ENCODE results near the gene AFAP1. TPM values are rescaled to one million over a fixed set of nuclear protein-coding genes. Genes with fewer than 3 reads are reported as not detected.

Gene AFAP1
- total and polyA plus RNA-seq, 12 donors: 2.9 to 8.9 (median 5.8) TPM

GRCh38 chr4:7983296-7983695 is 43.6 kb upstream of the AFAP1 start:
- H3K27me3 ChIP-seq: no peaks in the 10 kb centered on the region
- TF ChIP-seq CTCF (IDR thresholded peaks at IDR 0.05): no peak
- no peaks in the 10 kb centered on the region for H3K36me3 ChIP-seq
- no peaks in the 10 kb centered on the region for H3K9me3 ChIP-seq
- ATAC-seq (no peak), DNase-seq (no peak)
- no peak overlapping the region for H3K27ac ChIP-seq
- H3K4me3 ChIP-seq: no peak overlapping the region
- intact Hi-C loops (cut with DNase I): loop anchor here in 3 of 10 donors (10.0 kb wide), 3 partner anchors 48 to 208 kb away; partner anchors contain the start of gene AFAP1 (in 1 of the 3)
- peaks cover 0 to 29% (median 21%) of the 10 kb centered on the region in 9 donors for H3K4me1 ChIP-seq
- WGBS, 2 donors: 96 to 97% methylated on average over 17 of the region's 17 CpGs

- no peak for TF ChIP-seq CTCF (IDR thresholded peaks at IDR 0.05)
- intact Hi-C loops (cut with DNase I): loop anchor here in 3 of 10 donors (10.0 kb wide), 3 partner anchors 47 to 207 kb away; partner anchors contain the start of gene AFAP1 (in 1 of the 3)
- H3K4me3 ChIP-seq: no peak overlapping the region
- no peak overlapping the region for H3K27ac ChIP-seq
- DNase-seq (no peak), ATAC-seq (no peak)
- H3K4me1 ChIP-seq: peaks cover 0 to 32% (median 27%) of the 10 kb centered on the region in 9 donors
- H3K9me3 ChIP-seq: no peaks in the 10 kb centered on the region
- 84 to 89% methylated on average over 8 of the region's 8 CpGs for WGBS, 2 donors
- no peaks in the 10 kb centered on the region for H3K27me3 ChIP-seq
- H3K36me3 ChIP-seq: no peaks in the 10 kb centered on the region
These were observed 42.2 kb upstream of the AFAP1 start for GRCh38 chr4:7981738-7982394.

GRCh38 chr4:7980036-7980435 is 40.4 kb upstream of the AFAP1 start:
- DNase-seq: no peak
- no peak for ATAC-seq
- TF ChIP-seq CTCF (IDR thresholded peaks at IDR 0.05): no peak
- Histone ChIP-seq H3K4me1 (peaks cover 0 to 20% (median 16%) of the 10 kb centered on the region in 9 donors), H3K4me3 (no peak overlapping the region), H3K36me3 (no peaks in the 10 kb centered on the region), H3K9me3 (no peaks in the 10 kb centered on the region), H3K27ac (no peak overlapping the region), H3K27me3 (no peaks in the 10 kb centered on the region)
- intact Hi-C loops (cut with DNase I): loop anchor here in 3 of 10 donors (10.0 kb wide), 3 partner anchors 45 to 205 kb away; partner anchors contain the start of gene AFAP1 (in 1 of the 3)
- 93 to 95% methylated on average over 2 of the region's 2 CpGs for WGBS, 2 donors

- no peak for TF ChIP-seq CTCF (IDR thresholded peaks at IDR 0.05)
- WGBS, 2 donors: 89% methylated on average over 4 of the region's 4 CpGs
- intact Hi-C loops (cut with DNase I): no loop called here
- no peak for DNase-seq
- Histone ChIP-seq H3K4me3 (no peak overlapping the region), H3K27me3 (no peaks in the 10 kb centered on the region), H3K36me3 (no peaks in the 10 kb centered on the region), H3K9me3 (no peaks in the 10 kb centered on the region), H3K4me1 (peaks cover 0 to 20% (median 16%) of the 10 kb centered on the region in 9 donors), H3K27ac (peak overlapping the region in 1 of 10 donors; percentile 18)
- no peak for ATAC-seq
These were observed 39.9 kb upstream of the AFAP1 start for GRCh38 chr4:7979652-7979968.
